ENCODE data around the gene ANKRD66. TPM values are rescaled to one million over a fixed set of nuclear protein-coding genes. Genes with fewer than 3 reads are reported as not detected.

Gene ANKRD66
- total RNA-seq: not detected in 2 replicates

DNA sequence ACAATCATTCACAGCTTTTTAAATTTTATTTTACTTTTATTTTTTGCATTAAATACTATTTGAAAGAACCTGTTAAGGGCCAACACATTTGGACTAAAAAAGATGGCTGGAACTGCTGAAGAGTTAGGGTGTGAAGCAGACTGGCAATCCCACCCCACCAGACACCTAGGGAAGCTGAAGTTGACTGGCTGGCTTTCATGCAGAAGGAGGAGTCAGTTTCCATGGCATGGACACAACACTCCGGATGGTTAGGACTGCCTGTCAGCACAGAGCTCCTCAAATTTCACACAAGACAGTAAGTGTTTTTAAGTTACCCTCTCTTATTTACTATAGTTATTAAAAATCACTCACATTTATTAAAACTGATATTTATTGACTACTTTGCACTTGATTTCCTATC, at the start of gene ANKRD66:
Gene ANKRD66, plus strand, starts transcription at position 238 of the 400 bp plus-strand sequence. CDS start 5,016 bp downstream, outside the sequence.
- Histone ChIP-seq H3K4me3 (ENCODE audit: low read depth, low read length) (no peak within 1 kb of the TSS), H3K36me3 (ENCODE audit: control insufficient read depth, insufficient read depth, low read length) (no peaks in the 10 kb centered on the region), H3K27me3 (ENCODE audit: control insufficient read depth, insufficient read depth, low read length) (no peaks in the 10 kb centered on the region)
- FAIRE-seq: no peak
- TF ChIP-seq, protein P1, sequence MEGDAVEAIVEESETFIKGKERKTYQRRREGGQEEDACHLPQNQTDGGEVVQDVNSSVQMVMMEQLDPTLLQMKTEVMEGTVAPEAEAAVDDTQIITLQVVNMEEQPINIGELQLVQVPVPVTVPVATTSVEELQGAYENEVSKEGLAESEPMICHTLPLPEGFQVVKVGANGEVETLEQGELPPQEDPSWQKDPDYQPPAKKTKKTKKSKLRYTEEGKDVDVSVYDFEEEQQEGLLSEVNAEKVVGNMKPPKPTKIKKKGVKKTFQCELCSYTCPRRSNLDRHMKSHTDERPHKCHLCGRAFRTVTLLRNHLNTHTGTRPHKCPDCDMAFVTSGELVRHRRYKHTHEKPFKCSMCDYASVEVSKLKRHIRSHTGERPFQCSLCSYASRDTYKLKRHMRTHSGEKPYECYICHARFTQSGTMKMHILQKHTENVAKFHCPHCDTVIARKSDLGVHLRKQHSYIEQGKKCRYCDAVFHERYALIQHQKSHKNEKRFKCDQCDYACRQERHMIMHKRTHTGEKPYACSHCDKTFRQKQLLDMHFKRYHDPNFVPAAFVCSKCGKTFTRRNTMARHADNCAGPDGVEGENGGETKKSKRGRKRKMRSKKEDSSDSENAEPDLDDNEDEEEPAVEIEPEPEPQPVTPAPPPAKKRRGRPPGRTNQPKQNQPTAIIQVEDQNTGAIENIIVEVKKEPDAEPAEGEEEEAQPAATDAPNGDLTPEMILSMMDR (IDR thresholded peaks at IDR 0.05; ENCODE audit: insufficient read depth, low read length, severe bottlenecking): no peak
- no peak for DNase-seq (ENCODE audit: low read depth)

DNA sequence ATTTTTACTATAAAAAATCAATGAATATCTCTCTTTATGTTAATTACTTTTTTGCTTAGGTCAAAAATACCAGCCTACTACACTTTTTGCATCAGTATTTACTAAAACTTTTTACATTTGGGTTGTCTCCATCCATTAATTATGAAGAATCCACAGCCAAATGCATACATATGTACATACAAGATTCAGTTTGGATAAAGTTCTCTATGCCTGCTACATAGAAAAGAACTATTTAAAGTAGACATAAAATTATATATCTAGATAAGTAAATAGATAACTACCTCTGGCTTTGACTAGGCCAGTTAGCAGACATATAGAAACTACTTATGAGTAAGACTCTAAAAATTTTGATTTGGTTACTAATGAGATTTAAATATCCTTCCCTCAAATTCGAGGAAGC, 46.8 kb upstream of the ANKRD66 start:
- DNase-seq (ENCODE audit: low read depth): no peak
- Histone ChIP-seq H3K36me3 (ENCODE audit: control insufficient read depth, insufficient read depth, low read length) (no peaks in the 10 kb centered on the region), H3K27me3 (ENCODE audit: control insufficient read depth, insufficient read depth, low read length) (no peaks in the 10 kb centered on the region), H3K4me3 (ENCODE audit: low read depth, low read length) (no peak overlapping the region)
- TF ChIP-seq, protein P1 (IDR thresholded peaks at IDR 0.05; ENCODE audit: insufficient read depth, low read length, severe bottlenecking): no peak
- no peak for FAIRE-seq

GRCh38 chr6:46704562-46704961, 42.2 kb upstream of the ANKRD66 start:
- Histone ChIP-seq H3K4me3 (ENCODE audit: low read depth, low read length) (no peak overlapping the region), H3K27me3 (ENCODE audit: control insufficient read depth, insufficient read depth, low read length) (no peaks in the 10 kb centered on the region), H3K36me3 (ENCODE audit: control insufficient read depth, insufficient read depth, low read length) (no peaks in the 10 kb centered on the region)
- TF ChIP-seq, protein P1 (IDR thresholded peaks at IDR 0.05; ENCODE audit: insufficient read depth, low read length, severe bottlenecking): peak; percentile 40
- DNase-seq (ENCODE audit: low read depth): peak; percentile 70
- FAIRE-seq: no peak

GRCh38 chr6:46706464-46706863, 40.3 kb upstream of the ANKRD66 start:
- no peaks in the 10 kb centered on the region for H3K27me3 ChIP-seq (ENCODE audit: control insufficient read depth, insufficient read depth, low read length)
- no peak for FAIRE-seq
- peak; percentile 41 for DNase-seq (ENCODE audit: low read depth)
- H3K36me3 ChIP-seq (ENCODE audit: control insufficient read depth, insufficient read depth, low read length): no peaks in the 10 kb centered on the region
- H3K4me3 ChIP-seq (ENCODE audit: low read depth, low read length): no peak overlapping the region
- TF ChIP-seq, protein P1 (IDR thresholded peaks at IDR 0.05; ENCODE audit: insufficient read depth, low read length, severe bottlenecking): no peak

DNA sequence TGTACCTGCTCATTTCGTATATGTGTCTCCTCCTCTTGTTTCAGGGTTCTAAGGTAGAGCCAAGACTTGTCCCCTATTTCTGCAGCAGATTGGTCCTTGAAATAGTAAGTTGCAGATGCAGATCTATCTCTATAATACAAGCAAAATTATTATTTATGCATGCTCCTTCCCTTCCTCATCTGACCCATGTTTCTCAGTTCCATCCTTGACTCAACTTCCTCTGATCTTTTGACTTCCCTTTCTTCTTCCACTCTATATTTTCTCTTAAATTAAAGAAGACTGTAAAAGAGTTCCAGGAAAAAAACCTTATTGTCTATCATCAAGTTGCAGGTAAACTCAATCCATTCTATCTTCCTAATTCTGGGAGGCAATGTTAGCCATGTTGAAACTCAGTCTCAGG, 35.2 kb upstream of the ANKRD66 start:
- Histone ChIP-seq H3K36me3 (ENCODE audit: control insufficient read depth, insufficient read depth, low read length) (no peaks in the 10 kb centered on the region), H3K4me3 (ENCODE audit: low read depth, low read length) (no peak overlapping the region), H3K27me3 (ENCODE audit: control insufficient read depth, insufficient read depth, low read length) (no peaks in the 10 kb centered on the region)
- FAIRE-seq (no peak), DNase-seq (ENCODE audit: low read depth) (no peak)
- TF ChIP-seq, protein P1 (IDR thresholded peaks at IDR 0.05; ENCODE audit: insufficient read depth, low read length, severe bottlenecking): no peak

GRCh38 chr6:46715141-46715540, 31.6 kb upstream of the ANKRD66 start:
- no peaks in the 10 kb centered on the region for H3K36me3 ChIP-seq (ENCODE audit: control insufficient read depth, insufficient read depth, low read length)
- TF ChIP-seq, protein P1 (IDR thresholded peaks at IDR 0.05; ENCODE audit: insufficient read depth, low read length, severe bottlenecking): no peak
- no peaks in the 10 kb centered on the region for H3K27me3 ChIP-seq (ENCODE audit: control insufficient read depth, insufficient read depth, low read length)
- FAIRE-seq (no peak), DNase-seq (ENCODE audit: low read depth) (peak; percentile 89)
- no peak overlapping the region for H3K4me3 ChIP-seq (ENCODE audit: low read depth, low read length)
